Ramos (cell line): ENCODE results near the gene TAS1R1.

ENCODE experiments used
- in situ Hi-C: fragments of 300-500 bp; cut with MboI; formaldehyde crosslinking; loops from one replicate; pipeline ENCODE4 v1.14.3; 2022; ENCODE audit warnings: low sequenced_read_pairs; ENCODE audit not compliant: unreplicated experiment

TAS1R1 gene

GRCh38 chr1:6627031-6627430 is 71.9 kb downstream of the TAS1R1 start:
- in situ Hi-C loops, result loop anchor here (25.0 kb wide), 1 partner anchor 140 kb away; the partner anchor contains the start of gene PLEKHG5

- in situ Hi-C loops, result loop anchor here (25.0 kb wide), 1 partner anchor 141 kb away; the partner anchor contains the start of gene PLEKHG5
These were observed 72.9 kb downstream of the TAS1R1 start for GRCh38 chr1:6627841-6628545.

- in situ Hi-C loops, result loop anchor here (25.0 kb wide), 1 partner anchor 142 kb away; the partner anchor contains the start of gene PLEKHG5
These were observed 73.9 kb downstream of the TAS1R1 start for GRCh38 chr1:6628971-6629479.
